GM19193 (cell line): ENCODE results near the gene CFAP161.

Experiments used
- POLR2A ChIP-seq: IDR thresholded peaks from 4 replicates; pipeline ENCODE4 v1.6.1; 2011; ENCODE audit not compliant: insufficient read depth, insufficient read length; ENCODE audit errors: extremely low read depth

Gene CFAP161, protein sequence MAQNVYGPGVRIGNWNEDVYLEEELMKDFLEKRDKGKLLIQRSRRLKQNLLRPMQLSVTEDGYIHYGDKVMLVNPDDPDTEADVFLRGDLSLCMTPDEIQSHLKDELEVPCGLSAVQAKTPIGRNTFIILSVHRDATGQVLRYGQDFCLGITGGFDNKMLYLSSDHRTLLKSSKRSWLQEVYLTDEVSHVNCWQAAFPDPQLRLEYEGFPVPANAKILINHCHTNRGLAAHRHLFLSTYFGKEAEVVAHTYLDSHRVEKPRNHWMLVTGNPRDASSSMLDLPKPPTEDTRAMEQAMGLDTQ

DNA sequence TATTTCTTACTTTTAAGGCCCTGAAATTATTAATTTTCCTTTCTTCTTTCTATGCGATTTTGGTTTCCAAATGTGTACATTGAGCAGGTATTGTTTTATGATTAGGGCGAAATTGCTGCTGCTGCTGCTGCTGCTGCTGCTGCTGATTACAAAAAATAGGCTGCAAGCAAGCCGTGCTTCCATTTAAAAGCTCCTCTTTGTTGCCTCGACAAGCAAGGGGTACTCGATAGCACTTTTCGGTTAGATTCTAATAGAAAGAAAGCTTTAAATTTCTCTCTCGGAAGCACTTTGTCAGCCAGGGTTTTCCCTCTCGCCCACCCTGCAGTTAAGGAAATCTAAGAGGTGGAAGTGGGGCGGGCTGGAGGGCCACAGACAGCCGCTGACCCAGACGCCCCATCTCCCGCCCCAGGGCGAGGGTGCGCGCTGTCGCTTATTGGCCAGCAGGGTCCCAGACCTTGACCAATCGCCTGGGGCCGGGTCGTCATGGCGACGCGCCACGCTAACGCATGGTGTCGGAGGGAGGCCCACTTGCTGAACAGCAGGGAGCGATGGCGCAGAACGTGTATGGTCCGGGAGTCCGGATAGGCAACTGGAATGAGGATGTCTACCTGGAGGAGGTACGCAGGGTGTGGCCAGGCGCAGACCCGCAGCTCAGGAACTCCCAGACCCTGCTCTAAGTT is at the start of gene CFAP161:
Gene CFAP161, plus strand, starts transcription at position 489 of the 680 bp plus-strand sequence. Its CDS starts 60 bp downstream, at position 549.
- TF ChIP-seq POLR2A, result no peak

GRCh38 chr15:81084716-81085115 is 49.4 kb upstream of the CFAP161 start:
- TF ChIP-seq POLR2A, result no peak

DNA sequence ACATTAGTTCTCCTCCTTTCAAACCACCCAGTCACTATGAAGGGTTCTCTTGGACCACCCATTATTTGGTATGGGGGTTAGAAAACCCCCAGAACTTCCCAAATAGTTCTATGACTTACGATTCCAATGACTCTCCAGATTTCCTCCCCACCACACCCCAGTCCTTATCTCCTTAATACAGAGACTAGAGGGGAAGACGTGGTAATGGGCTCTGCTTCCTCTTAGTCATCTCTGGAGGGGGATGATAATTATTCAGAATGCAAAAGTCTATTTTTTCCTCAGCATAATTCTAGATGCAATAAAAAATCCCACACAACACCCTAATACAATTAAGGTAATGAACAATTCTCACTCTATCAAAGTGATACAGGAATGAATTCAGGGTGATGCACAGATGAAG is 48.9 kb upstream of the CFAP161 start:
- no peak for TF ChIP-seq POLR2A

DNA sequence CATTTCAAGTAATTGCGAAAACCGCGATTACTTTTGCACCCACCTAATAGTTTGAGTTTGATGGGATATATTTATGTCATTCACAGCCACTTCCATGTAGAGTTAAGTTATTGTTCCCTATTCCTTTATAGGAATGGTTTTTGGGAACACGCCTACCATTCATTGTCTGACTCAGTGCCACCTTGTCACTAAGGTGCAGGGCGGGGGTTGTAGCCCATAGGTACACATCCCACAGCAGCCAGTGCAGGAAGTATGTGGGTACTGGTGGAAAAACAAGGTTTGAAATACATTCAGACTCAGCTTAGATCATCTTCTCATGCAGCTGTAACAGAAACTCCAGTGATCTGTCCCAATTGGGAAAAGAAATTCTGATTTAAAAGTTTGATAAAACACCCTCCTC is 48.2 kb upstream of the CFAP161 start:
- no peak for TF ChIP-seq POLR2A

DNA sequence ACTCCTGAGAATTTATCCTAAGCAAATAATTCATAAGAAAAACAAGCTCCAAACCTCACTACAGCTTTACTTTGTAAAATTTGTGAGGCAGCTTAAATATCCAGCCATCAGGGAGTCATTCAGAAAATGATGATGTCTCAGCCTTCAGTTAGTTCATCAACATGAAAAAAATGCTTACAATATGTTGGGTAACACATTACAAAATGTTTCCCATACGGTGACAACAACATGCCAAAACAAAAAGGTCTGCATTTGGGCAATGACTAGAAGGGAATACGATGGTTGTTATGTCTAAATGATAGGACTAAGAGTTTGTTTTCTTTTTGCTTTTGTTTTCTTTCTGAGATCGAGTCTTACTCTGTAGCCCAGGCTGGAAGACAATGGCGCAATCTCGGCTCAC is 47.0 kb upstream of the CFAP161 start:
- no peak for TF ChIP-seq POLR2A

GRCh38 chr15:81087694-81088093 is 46.4 kb upstream of the CFAP161 start:
- TF ChIP-seq POLR2A, result no peak

DNA sequence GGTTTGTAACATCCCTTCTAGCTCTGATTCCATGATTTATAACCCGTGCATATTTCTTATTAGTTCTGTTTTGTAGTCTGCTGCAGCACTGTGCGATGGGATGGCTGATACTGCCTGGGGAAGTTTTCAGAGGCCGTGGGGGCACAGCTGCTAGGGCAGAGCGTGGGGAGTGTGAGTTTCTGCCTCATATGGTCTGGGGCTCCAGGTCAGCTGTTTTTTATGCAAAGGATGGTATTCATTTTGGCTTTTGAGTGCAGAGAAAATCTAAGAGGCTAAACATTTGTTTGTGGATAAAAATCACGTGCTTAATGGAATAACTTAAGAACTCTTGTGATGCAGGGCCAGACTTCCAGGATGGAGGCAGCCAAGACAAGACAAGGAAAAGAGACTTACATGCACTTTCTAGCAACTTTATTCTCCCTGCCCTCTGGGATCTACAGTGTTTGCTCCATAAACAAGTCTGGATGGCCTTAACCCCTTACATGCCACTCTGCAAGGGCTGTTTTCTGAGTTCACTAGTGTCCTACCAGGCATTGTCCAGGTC is 45.5 kb upstream of the CFAP161 start:
- TF ChIP-seq POLR2A, result no peak

DNA sequence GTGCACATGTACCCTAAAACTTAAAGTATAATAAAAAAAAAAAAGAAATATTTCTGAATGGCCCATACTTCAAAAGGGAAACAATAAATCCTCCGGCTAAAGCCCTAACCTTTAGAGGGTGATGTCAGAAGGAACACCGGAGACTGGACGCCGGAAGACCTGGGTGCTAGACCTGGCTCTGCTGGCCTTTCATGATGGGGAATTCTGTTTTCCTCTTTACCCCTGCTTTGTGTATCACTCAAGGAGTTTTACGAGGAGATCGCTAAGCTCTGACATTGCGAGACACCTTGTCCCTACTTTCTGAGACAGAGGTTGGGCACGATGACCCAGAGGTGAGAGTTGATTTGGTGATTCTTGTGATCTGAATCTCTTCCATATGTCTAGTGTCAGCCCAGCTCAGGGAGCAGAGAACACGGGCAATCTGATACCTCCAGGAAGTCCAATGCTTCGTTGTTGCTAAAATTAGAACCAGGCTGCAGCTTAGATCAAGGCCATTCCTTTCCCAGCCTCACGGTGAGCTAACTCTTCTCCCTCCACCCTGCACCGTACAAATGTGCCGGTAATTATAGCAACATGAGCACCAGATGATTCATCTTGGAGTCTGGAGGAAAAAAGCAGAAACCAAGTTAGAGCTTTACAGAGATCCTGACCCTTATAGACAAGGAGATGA is 42.0 kb upstream of the CFAP161 start:
- TF ChIP-seq POLR2A, result no peak

GRCh38 chr15:81092559-81092902 is 41.5 kb upstream of the CFAP161 start:
- no peak for TF ChIP-seq POLR2A

DNA sequence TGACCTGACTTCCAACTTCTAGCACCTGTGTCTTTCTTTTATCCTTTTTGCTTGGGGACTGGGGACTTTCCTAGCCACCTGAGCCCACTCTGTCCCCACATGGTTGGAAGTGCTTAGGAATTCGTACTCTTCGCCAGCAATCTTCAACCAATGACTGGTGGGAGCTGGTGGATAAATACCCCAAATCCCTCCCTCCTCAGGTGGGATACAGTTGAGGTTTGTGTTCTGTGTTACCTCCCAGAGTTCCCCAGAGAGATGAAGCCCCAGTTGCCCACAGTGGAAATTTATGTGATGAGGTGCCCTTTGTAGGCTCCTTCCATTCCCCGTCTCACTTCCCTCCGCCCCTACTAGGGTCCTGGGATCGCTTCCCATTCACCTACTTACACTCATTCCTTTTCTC is 40.1 kb upstream of the CFAP161 start:
- TF ChIP-seq POLR2A, result no peak

DNA sequence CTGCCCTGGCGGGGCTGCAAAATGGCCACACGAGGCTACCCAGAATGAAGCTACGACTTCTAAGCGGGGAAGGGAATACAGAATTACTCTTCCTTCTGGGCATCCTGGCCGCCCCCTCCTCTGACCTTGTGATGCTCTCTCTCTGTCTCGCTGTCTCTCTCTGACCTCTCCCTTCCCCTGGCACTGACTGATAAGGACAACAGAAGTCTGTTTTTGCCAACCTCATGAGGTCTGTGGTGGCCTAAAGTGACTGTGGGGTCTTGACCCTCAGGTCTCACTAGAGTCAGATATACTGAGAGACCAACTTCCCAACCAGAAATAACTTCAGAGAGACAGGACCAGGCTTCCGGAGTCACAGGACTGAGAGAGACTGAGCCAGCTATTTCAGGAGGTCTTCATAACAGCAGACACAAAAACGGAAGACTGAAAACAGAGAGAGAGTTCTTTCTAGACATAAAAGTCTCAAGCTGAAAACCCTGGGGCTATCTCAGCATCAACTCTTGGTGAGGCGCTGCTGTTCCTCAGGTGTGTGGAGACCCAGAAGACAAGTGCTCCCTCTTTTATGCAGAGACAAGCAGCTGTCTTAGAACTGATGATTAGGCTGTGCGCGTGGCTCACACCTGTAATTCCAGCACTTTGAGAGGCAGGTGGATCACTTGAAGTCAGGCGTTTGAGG is 38.2 kb upstream of the CFAP161 start:
- no peak for TF ChIP-seq POLR2A

- TF ChIP-seq POLR2A, result no peak
Observed at GRCh38 chr15:81096398-81096797, 37.7 kb upstream of the CFAP161 start.

DNA sequence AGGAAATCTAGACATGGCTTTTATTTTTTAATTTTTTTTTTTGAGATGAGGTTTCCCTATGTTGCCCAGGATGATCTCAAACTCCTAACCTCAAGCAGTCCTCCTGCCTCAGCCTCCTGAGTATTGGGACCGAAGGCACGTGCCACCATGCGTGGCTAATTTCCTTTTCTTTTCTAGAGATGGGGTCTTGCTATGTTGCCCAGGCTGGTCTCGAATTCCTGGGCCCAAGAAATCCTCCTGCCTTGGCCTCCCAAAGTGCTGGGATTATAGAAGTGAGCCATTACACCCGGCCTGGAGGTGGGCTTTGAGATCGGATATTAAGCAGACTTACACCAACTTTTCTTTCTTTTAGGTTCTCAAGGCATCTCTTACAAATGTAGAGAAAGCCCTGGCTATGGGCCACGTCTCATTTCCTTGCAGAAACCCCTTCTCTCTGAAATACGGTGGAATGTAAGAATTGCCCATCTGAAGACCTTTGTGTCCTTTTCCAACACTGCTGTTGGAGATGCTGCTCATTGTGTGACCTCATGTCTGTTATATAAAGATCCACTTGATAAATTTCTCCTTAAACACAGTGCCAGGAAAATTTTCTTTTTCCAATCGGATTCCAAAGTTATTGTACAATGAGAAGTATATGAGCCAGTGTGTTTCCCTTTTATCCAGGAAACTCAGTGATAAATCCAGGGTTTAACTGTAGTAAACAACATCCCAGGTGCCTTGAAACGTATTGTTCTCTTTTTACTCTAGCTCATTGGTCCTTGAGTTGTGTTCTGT is 36.8 kb upstream of the CFAP161 start:
- no peak for TF ChIP-seq POLR2A

- no peak for TF ChIP-seq POLR2A
Observed at GRCh38 chr15:81097890-81098280, 36.2 kb upstream of the CFAP161 start.
